Measurements from ENCODE around the gene CEBPE. TPM values are rescaled to one million over a fixed set of nuclear protein-coding genes. Genes with fewer than 3 reads are reported as not detected.

The CEBPE gene
- total RNA-seq, 1 experiment from 2014 or later = not detected

DNA sequence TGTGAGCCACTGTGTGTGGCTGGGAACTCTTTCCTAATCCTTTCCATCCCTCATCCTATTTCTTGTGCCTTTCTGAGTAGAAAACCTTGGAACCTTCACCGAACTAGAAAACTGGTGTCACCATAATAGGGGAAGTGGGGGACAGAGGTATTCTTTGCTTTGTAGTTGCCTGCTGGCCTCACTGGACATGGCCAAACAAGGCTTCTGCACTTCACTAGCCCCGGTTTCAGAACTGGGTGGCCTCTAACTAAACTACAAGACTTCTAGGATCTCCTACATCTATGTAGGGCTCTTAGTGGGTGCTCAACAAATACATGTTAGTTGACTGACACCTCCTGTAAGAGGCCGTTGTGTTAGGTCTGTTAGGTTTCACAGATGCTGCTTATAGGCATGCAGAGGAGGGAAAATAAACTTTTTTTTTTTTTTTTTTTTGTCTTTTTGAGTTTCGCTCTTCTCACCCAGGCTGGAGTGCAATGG, 13.7 kb downstream of the CEBPE start:
- no TSS peak for BruUV-seq (replicated peaks)
- DNase-seq = no peak
- Histone ChIP-seq H2AFZ (no peak overlapping the region), H3K4me3 (no peak overlapping the region), H4K20me1 (ENCODE audit: insufficient read depth) (no peaks in the 10 kb centered on the region), H3K27ac (no peak overlapping the region), H3K79me2 (ENCODE audit: low read depth) (no peaks in the 10 kb centered on the region), H3K9me3 (ENCODE audit: insufficient read depth, low read depth) (no peaks in the 10 kb centered on the region), H3K36me3 (ENCODE audit: low read depth) (no peaks in the 10 kb centered on the region), H3K4me1 (replicated peaks; ENCODE audit: insufficient read depth) (no peaks in the 10 kb centered on the region), H3K27me3 (ENCODE audit: insufficient read depth, low read depth) (no peaks in the 10 kb centered on the region), H3K9me2 (ENCODE audit: insufficient read depth) (no peaks in the 10 kb centered on the region), H3F3A (ENCODE audit: insufficient read depth, low read depth) (no peaks in the 10 kb centered on the region), H3K4me2 (no peak overlapping the region)
- TF ChIP-seq, protein P1, sequence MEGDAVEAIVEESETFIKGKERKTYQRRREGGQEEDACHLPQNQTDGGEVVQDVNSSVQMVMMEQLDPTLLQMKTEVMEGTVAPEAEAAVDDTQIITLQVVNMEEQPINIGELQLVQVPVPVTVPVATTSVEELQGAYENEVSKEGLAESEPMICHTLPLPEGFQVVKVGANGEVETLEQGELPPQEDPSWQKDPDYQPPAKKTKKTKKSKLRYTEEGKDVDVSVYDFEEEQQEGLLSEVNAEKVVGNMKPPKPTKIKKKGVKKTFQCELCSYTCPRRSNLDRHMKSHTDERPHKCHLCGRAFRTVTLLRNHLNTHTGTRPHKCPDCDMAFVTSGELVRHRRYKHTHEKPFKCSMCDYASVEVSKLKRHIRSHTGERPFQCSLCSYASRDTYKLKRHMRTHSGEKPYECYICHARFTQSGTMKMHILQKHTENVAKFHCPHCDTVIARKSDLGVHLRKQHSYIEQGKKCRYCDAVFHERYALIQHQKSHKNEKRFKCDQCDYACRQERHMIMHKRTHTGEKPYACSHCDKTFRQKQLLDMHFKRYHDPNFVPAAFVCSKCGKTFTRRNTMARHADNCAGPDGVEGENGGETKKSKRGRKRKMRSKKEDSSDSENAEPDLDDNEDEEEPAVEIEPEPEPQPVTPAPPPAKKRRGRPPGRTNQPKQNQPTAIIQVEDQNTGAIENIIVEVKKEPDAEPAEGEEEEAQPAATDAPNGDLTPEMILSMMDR (conservative IDR thresholded peaks at IDR 0.05) = no peak
- TF ChIP-seq EZH2 (IDR thresholded peaks at IDR 0.05; ENCODE audit: low read depth) = no peak
- CTCF ChIA-PET = no interaction called here
- POLR2A ChIA-PET (ENCODE audit: unreplicated experiment) = no interaction called here
- intact Hi-C loops (cut with micrococcal nuclease; ENCODE audit: unreplicated experiment) = no loop called here

DNA sequence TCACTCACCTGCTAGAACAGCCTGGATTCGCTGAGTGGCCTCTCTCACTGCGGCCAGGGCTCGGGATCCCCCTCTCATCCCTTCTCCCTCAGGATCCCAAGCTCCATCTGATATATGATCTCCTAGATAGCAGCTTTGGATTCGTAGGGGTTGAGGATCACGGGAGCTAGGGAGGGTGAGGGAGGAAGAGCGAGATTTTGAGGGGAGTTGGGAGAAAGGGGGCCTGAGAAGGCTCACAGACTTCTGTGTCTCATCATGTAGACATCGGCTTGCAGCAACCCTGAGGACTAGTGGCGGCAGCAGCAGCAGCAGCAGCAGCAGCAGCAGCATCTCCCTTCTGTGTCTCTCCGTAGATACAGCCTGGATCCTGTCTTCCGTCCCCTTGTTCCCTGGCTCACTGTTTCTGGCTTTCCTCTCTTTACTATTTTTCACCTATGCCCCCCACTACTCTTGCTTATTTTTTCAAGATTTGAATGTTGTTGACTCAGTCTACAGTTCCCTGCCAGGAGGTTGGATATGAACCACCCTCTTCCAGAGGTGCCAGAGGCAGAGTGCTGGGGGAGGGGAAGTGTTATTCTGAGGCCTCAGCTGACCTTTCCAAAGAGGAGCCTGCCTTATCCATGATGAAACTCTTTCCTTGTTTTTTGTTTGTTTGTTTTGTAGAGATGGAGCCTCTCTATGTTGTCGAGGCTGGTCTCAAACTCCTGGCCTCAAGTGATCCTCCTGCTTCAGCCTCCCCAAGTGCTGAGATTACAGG, 14.3 kb downstream of the CEBPE start, which contains the start of gene CIROP:
TSS of gene CIROP (minus strand) at position 399 of the 757 bp plus-strand sequence. CDS start at position 330, 69 bp downstream.
- Histone ChIP-seq H4K20me1 (ENCODE audit: insufficient read depth) (no peaks in the 10 kb centered on the region), H3K27me3 (ENCODE audit: insufficient read depth, low read depth) (no peaks in the 10 kb centered on the region), H3K36me3 (ENCODE audit: low read depth) (no peaks in the 10 kb centered on the region), H3K27ac (no peak within 1 kb of the TSS), H3K9me2 (ENCODE audit: insufficient read depth) (no peaks in the 10 kb centered on the region), H3F3A (ENCODE audit: insufficient read depth, low read depth) (no peaks in the 10 kb centered on the region), H3K4me3 (no peak within 1 kb of the TSS), H3K4me1 (replicated peaks; ENCODE audit: insufficient read depth) (no peaks in the 10 kb centered on the region), H3K4me2 (no peak within 1 kb of the TSS), H3K79me2 (ENCODE audit: low read depth) (no peaks in the 10 kb centered on the region), H2AFZ (no peak within 1 kb of the TSS), H3K9me3 (ENCODE audit: insufficient read depth, low read depth) (no peaks in the 10 kb centered on the region)
- CTCF ChIA-PET = no interaction called here
- intact Hi-C loops (cut with micrococcal nuclease; ENCODE audit: unreplicated experiment) = no loop called here
- BruUV-seq (replicated peaks) = no TSS peak
- POLR2A ChIA-PET (ENCODE audit: unreplicated experiment) = no interaction called here
- DNase-seq = no peak
- TF ChIP-seq EZH2 (IDR thresholded peaks at IDR 0.05; ENCODE audit: low read depth) = no peak
- TF ChIP-seq, protein P1 (conservative IDR thresholded peaks at IDR 0.05) = no peak

GRCh38 chr14:23104070-23104590, 14.9 kb downstream of the CEBPE start:
- no peak overlapping the region for H3K27ac ChIP-seq
- no peak for DNase-seq
- TF ChIP-seq, protein P1 (conservative IDR thresholded peaks at IDR 0.05) = no peak
- no peak for TF ChIP-seq EZH2 (IDR thresholded peaks at IDR 0.05; ENCODE audit: low read depth)
- H3K4me1 ChIP-seq (replicated peaks; ENCODE audit: insufficient read depth) = no peaks in the 10 kb centered on the region
- 0 out of 2 replicates have a peak, but pooled peaks cover under 1% of the 10 kb centered on the region for H3K79me2 ChIP-seq (ENCODE audit: low read depth)
- ChIA-PET POLR2A (ENCODE audit: unreplicated experiment) (interaction anchor here (0.6 kb wide), 1 partner anchor 763 kb away, joined by 4 read pairs; no protein-coding TSS in a partner anchor), CTCF (no interaction called here)
- no peak overlapping the region for H3K4me3 ChIP-seq
- H3K36me3 ChIP-seq (ENCODE audit: low read depth) = no peaks in the 10 kb centered on the region
- intact Hi-C loops (cut with micrococcal nuclease; ENCODE audit: unreplicated experiment) = no loop called here
- H3K9me3 ChIP-seq (ENCODE audit: insufficient read depth, low read depth) = no peaks in the 10 kb centered on the region
- no peak overlapping the region for H3K4me2 ChIP-seq
- H3F3A ChIP-seq (ENCODE audit: insufficient read depth, low read depth) = no peaks in the 10 kb centered on the region; the same call in 1 of the 2 replicates
- H3K27me3 ChIP-seq (ENCODE audit: insufficient read depth, low read depth) = no peaks in the 10 kb centered on the region
- H3K9me2 ChIP-seq (ENCODE audit: insufficient read depth) = no peaks in the 10 kb centered on the region
- no TSS peak for BruUV-seq (replicated peaks)
- H2AFZ ChIP-seq = no peak overlapping the region
- no peaks in the 10 kb centered on the region; the same call in 1 of the 2 replicates for H4K20me1 ChIP-seq (ENCODE audit: insufficient read depth)
